ENCODE data around the gene PRKAG2.
"Not testable (repeated sequence)": the region's sequence is repeated elsewhere in the genome, so short reads cannot be mapped to it uniquely, and the experiment has no call there.

GRCh38 chr7:151536178-151536577, 340.7 kb downstream of the PRKAG2 start:
- not testable (repeated sequence) for TF ChIP-seq POLR2A (IDR thresholded peaks at IDR 0.05; ENCODE audit: low read length); GATA1 (IDR thresholded peaks at IDR 0.05; ENCODE audit: low read depth, low read length)
